Liver (tissue), 9 donors: ENCODE results near the gene SEZ6L2. TPM values are rescaled to one million over a fixed set of nuclear protein-coding genes. Genes with fewer than 3 reads are reported as not detected.

Experiments
- DNase-seq: peaks from one replicate; pipeline ENCODE4 v3.0.0-alpha.2; 2017; ENCODE audit warnings: low spot score
- H3K27ac ChIP-seq, 2 donors: one replicate each; pipeline ENCODE4 v1.7.0; 2013; ENCODE audit warnings: inconsistent platforms in 2 of 2, low read length in 2 of 2, control low read depth in 1 of 2, low read depth in 1 of 2, mild to moderate bottlenecking in 1 of 2
- H3K27me3 ChIP-seq, 4 donors: one replicate each; pipeline versions ENCODE4 v1.6.1 to v1.7.0; 2013; ENCODE audit warnings: low read length in 3 of 4, inconsistent platforms in 1 of 4, mild to moderate bottlenecking in 1 of 4, moderate library complexity in 1 of 4; ENCODE audit not compliant: control insufficient read depth in 4 of 4, insufficient read depth in 4 of 4
- H3K36me3 ChIP-seq, 4 donors: one replicate each; pipeline versions ENCODE4 v1.6.1 to v1.7.0; 2013; ENCODE audit warnings: low read length in 3 of 4, mild to moderate bottlenecking in 3 of 4, low read depth in 1 of 4, moderate library complexity in 1 of 4; ENCODE audit not compliant: control insufficient read depth in 4 of 4, insufficient read depth in 3 of 4
- H3K4me1 ChIP-seq, 4 donors: one replicate each; pipeline versions ENCODE4 v1.6.1 to v1.7.0; 2013; ENCODE audit warnings: low read length in 3 of 4, mild to moderate bottlenecking in 3 of 4, moderate library complexity in 1 of 4; ENCODE audit not compliant: control insufficient read depth in 4 of 4, insufficient read depth in 4 of 4
- H3K4me3 ChIP-seq, 3 donors: one replicate each; pipeline versions ENCODE4 v1.6.1 to v1.7.0; 2013; ENCODE audit warnings: low read length in 3 of 3, control low read depth in 1 of 3, low read depth in 1 of 3, mild to moderate bottlenecking in 1 of 3
- H3K9ac ChIP-seq, 2 donors: one replicate each; pipeline ENCODE4 v1.7.0; 2013; ENCODE audit warnings: low read length in 2 of 2, mild to moderate bottlenecking in 2 of 2, moderate library complexity in 2 of 2, control low read depth in 1 of 2, low read depth in 1 of 2
- H3K9me3 ChIP-seq, 4 donors: one replicate each; pipeline versions ENCODE4 v1.6.1 to v1.7.0; 2013; ENCODE audit warnings: low read length in 3 of 4; ENCODE audit not compliant: control insufficient read depth in 4 of 4
- ATF3 ChIP-seq: IDR thresholded peaks from 2 replicates; pipeline ENCODE4 v1.6.1; 2016; ENCODE audit warnings: antibody characterized with exemption
- EGR1 ChIP-seq, 2 donors: IDR thresholded peaks; 2 replicates each; pipeline ENCODE4 v1.6.1; 2016 to 2018; ENCODE audit warnings: antibody characterized with exemption in 2 of 2, low read depth in 2 of 2
- FOXA1 ChIP-seq: IDR thresholded peaks from 2 replicates; pipeline ENCODE4 v1.6.1; 2016; ENCODE audit warnings: antibody characterized with exemption
- FOXA2 ChIP-seq: IDR thresholded peaks from 2 replicates; pipeline ENCODE4 v1.6.1; 2016; ENCODE audit warnings: antibody characterized with exemption
- GABPA ChIP-seq, 2 donors: IDR thresholded peaks in 1 of 2; conservative IDR thresholded peaks in 1 of 2; 2 replicates each; pipeline ENCODE4 v1.6.1; 2016; ENCODE audit warnings: antibody characterized with exemption in 2 of 2, mild to moderate bottlenecking in 1 of 2, moderate library complexity in 1 of 2
- HNF4A ChIP-seq, 2 donors: conservative IDR thresholded peaks; 2 replicates each; pipeline ENCODE4 v1.6.1; 2016; ENCODE audit warnings: antibody characterized with exemption in 2 of 2, mild to moderate bottlenecking in 2 of 2
- HNF4G ChIP-seq: IDR thresholded peaks from 2 replicates; pipeline ENCODE4 v1.6.1; 2016; ENCODE audit warnings: antibody characterized with exemption
- JUND ChIP-seq, 2 donors: IDR thresholded peaks; 2 replicates each; pipeline ENCODE4 v1.6.1; 2016; ENCODE audit warnings: antibody characterized with exemption in 2 of 2
- MAX ChIP-seq: IDR thresholded peaks from 2 replicates; pipeline ENCODE4 v1.6.1; 2016; ENCODE audit warnings: antibody characterized with exemption
- NR2F2 ChIP-seq: IDR thresholded peaks from 2 replicates; pipeline ENCODE4 v1.6.1; 2016; ENCODE audit warnings: antibody characterized with exemption
- RAD21 ChIP-seq, 2 donors: IDR thresholded peaks; 2 replicates each; pipeline ENCODE4 v1.6.1; 2016; ENCODE audit warnings: antibody characterized with exemption in 2 of 2, mild to moderate bottlenecking in 2 of 2
- RXRA ChIP-seq, 2 donors: IDR thresholded peaks; 2 replicates each; pipeline ENCODE4 v1.6.1; 2017 to 2018; ENCODE audit warnings: antibody characterized with exemption in 2 of 2, mild to moderate bottlenecking in 1 of 2
- SP1 ChIP-seq: IDR thresholded peaks from 2 replicates; pipeline ENCODE4 v1.6.1; 2018; ENCODE audit warnings: antibody characterized with exemption, mild to moderate bottlenecking
- TAF1 ChIP-seq: conservative IDR thresholded peaks from 2 replicates; pipeline ENCODE4 v1.6.1; 2016; ENCODE audit warnings: antibody characterized with exemption, mild to moderate bottlenecking
- YY1 ChIP-seq: IDR thresholded peaks from 2 replicates; pipeline ENCODE4 v1.6.1; 2016; ENCODE audit warnings: antibody characterized with exemption, mild to moderate bottlenecking
- ZBTB33 ChIP-seq: IDR thresholded peaks from 2 replicates; pipeline ENCODE4 v1.6.1; 2016; ENCODE audit warnings: antibody characterized with exemption
- WGBS: extraction: QIAGEN DNeasy Blood & Tissue Kit; methylation state at CpG from one replicate; pipeline ENCODE4 v1.1.7; 2013; 5-methylcytosine and 5-hydroxymethylcytosine counted together
- polyA plus RNA-seq, 2 donors: library from polyadenylated mRNA; stranded (reverse) in 1 of 2; unstranded in 1 of 2; fragments of 200-250 nt in 1 of 2; fragments of >200 nt in 1 of 2; fragmentation: Nextera tagmentation in 1 of 2; extraction: Ambion mirVana in 1 of 2; gene quantifications; one replicate each; pipeline versions ENCODE4 v1.2.1 to v1.2.3, GENCODE V29; 2013 to 2015
- total RNA-seq, 2 donors: library from RNA; depleted of rRNA; stranded (reverse); fragments of >200 nt; gene quantifications; one replicate each; pipeline ENCODE4 v1.2.3, GENCODE V29; 2014
- TF ChIP-seq, protein P1 (sequence below): fragments of 150-350 bp; IDR thresholded peaks from 2 replicates; pipeline ENCODE4 v1.5.1; 2017; ENCODE audit warnings: improper control_type of control experiment, low read depth, low read length; ENCODE audit not compliant: missing input control
- TF ChIP-seq, protein P2 (sequence below): IDR thresholded peaks from 2 replicates; pipeline ENCODE4 v1.6.1; 2016; ENCODE audit warnings: antibody characterized with exemption, mild to moderate bottlenecking
- donor health status: healthy.
- donor health status: healthy.
- donor health status: healthy.
- donor health status: healthy.
- donor health status: healthy.

Gene SEZ6L2
- total and polyA plus RNA-seq, 4 donors, result 0.24 to 0.37 (median 0.30) TPM

- no peak for DNase-seq
- TF ChIP-seq FOXA1 (no peak), SP1 (no peak), RXRA (IDR thresholded peaks at IDR 0.05) (no peak), ATF3 (no peak), EGR1 (IDR thresholded peaks at IDR 0.05; ENCODE audit: low read depth in 2 of 2) (no peak), FOXA2 (no peak), YY1 (no peak), TAF1 (no peak), MAX (no peak), HNF4A (conservative IDR thresholded peaks at IDR 0.05) (no peak), JUND (IDR thresholded peaks at IDR 0.05) (no peak), HNF4G (no peak), RAD21 (IDR thresholded peaks at IDR 0.05) (no peak), ZBTB33 (no peak), NR2F2 (no peak), GABPA (IDR thresholded peaks at IDR 0.05 in 1 of 2, conservative IDR thresholded peaks at IDR 0.05 in 1 of 2) (no peak)
- TF ChIP-seq, protein P1, sequence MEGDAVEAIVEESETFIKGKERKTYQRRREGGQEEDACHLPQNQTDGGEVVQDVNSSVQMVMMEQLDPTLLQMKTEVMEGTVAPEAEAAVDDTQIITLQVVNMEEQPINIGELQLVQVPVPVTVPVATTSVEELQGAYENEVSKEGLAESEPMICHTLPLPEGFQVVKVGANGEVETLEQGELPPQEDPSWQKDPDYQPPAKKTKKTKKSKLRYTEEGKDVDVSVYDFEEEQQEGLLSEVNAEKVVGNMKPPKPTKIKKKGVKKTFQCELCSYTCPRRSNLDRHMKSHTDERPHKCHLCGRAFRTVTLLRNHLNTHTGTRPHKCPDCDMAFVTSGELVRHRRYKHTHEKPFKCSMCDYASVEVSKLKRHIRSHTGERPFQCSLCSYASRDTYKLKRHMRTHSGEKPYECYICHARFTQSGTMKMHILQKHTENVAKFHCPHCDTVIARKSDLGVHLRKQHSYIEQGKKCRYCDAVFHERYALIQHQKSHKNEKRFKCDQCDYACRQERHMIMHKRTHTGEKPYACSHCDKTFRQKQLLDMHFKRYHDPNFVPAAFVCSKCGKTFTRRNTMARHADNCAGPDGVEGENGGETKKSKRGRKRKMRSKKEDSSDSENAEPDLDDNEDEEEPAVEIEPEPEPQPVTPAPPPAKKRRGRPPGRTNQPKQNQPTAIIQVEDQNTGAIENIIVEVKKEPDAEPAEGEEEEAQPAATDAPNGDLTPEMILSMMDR, result no peak
- TF ChIP-seq, protein P2, sequence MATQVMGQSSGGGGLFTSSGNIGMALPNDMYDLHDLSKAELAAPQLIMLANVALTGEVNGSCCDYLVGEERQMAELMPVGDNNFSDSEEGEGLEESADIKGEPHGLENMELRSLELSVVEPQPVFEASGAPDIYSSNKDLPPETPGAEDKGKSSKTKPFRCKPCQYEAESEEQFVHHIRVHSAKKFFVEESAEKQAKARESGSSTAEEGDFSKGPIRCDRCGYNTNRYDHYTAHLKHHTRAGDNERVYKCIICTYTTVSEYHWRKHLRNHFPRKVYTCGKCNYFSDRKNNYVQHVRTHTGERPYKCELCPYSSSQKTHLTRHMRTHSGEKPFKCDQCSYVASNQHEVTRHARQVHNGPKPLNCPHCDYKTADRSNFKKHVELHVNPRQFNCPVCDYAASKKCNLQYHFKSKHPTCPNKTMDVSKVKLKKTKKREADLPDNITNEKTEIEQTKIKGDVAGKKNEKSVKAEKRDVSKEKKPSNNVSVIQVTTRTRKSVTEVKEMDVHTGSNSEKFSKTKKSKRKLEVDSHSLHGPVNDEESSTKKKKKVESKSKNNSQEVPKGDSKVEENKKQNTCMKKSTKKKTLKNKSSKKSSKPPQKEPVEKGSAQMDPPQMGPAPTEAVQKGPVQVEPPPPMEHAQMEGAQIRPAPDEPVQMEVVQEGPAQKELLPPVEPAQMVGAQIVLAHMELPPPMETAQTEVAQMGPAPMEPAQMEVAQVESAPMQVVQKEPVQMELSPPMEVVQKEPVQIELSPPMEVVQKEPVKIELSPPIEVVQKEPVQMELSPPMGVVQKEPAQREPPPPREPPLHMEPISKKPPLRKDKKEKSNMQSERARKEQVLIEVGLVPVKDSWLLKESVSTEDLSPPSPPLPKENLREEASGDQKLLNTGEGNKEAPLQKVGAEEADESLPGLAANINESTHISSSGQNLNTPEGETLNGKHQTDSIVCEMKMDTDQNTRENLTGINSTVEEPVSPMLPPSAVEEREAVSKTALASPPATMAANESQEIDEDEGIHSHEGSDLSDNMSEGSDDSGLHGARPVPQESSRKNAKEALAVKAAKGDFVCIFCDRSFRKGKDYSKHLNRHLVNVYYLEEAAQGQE, result no peak
- H3K9ac ChIP-seq, result no peak overlapping the region
- H3K4me3 ChIP-seq, result no peak overlapping the region
- no peaks in the 10 kb centered on the region for H3K9me3 ChIP-seq
- peaks cover 0 to 14% (median 5%) of the 10 kb centered on the region in 4 donors for H3K4me1 ChIP-seq
- H3K36me3 ChIP-seq, result peaks cover 0 to 7% (median 1%) of the 10 kb centered on the region in 4 donors
- H3K27ac ChIP-seq, result no peak overlapping the region
- no peaks in the 10 kb centered on the region for H3K27me3 ChIP-seq
- WGBS, result 92% methylated on average over 5 of the region's 5 CpGs
These were observed 44.7 kb downstream of the SEZ6L2 start for GRCh38 chr16:29854520-29855100.
